Memory B cell (primary cell): Measurements from ENCODE around the gene HEY2.
"Not testable (repeated sequence)": the region's sequence is repeated elsewhere in the genome, so short reads cannot be mapped to it uniquely, and the experiment has no call there.

Source experiments
- ATAC-seq: fragments of 150-1000 bp; cut with Tn5 transposase; 2 replicates; pipeline ENCODE4 v1.10.0; 2021; ENCODE audit warnings: low read depth, mild to moderate bottlenecking, moderate library complexity
- DNase-seq, 2 donors: peaks; one replicate each; pipeline ENCODE4 v3.0.0; 2022; ENCODE audit warnings: low spot score in 2 of 2
- H3K27ac Mint-ChIP-seq: one replicate; pipeline ENCODE4 v1.8.0; 2022; ENCODE audit warnings: mild to moderate bottlenecking, moderate library complexity, mixed read lengths
- H3K27me3 Mint-ChIP-seq: one replicate; pipeline ENCODE4 v1.8.0; 2022; ENCODE audit warnings: mixed read lengths
- H3K36me3 Mint-ChIP-seq: one replicate; pipeline ENCODE4 v1.8.0; 2022; ENCODE audit warnings: mild to moderate bottlenecking, mixed read lengths
- H3K4me1 Mint-ChIP-seq: one replicate; pipeline ENCODE4 v1.8.0; 2022; ENCODE audit warnings: mixed read lengths
- H3K4me3 Mint-ChIP-seq: one replicate; pipeline ENCODE4 v1.8.0; 2022; ENCODE audit warnings: mild to moderate bottlenecking, moderate library complexity, mixed read lengths
- H3K9me3 Mint-ChIP-seq: one replicate; pipeline ENCODE4 v1.8.0; 2022; ENCODE audit warnings: mixed read lengths

Gene HEY2

GRCh38 chr6:125804264-125804663, 54.8 kb downstream of the HEY2 start:
- H3K4me3 Mint-ChIP-seq = no peak overlapping the region
- ATAC-seq = no peak
- H3K36me3 Mint-ChIP-seq = peaks cover 2% of the 10 kb centered on the region
- peaks cover 43% of the 10 kb centered on the region for H3K4me1 Mint-ChIP-seq
- H3K9me3 Mint-ChIP-seq = no peaks in the 10 kb centered on the region
- H3K27ac Mint-ChIP-seq = peak overlapping the region; percentile 38
- no peaks in the 10 kb centered on the region for H3K27me3 Mint-ChIP-seq
- no peak for DNase-seq

GRCh38 chr6:125804866-125805425, 55.5 kb downstream of the HEY2 start:
- not testable (repeated sequence) for H3K27ac Mint-ChIP-seq, H3K4me3 Mint-ChIP-seq, ATAC-seq, H3K9me3 Mint-ChIP-seq, H3K36me3 Mint-ChIP-seq, H3K27me3 Mint-ChIP-seq, DNase-seq
- H3K4me1 Mint-ChIP-seq = peaks cover 40% of the 10 kb centered on the region

GRCh38 chr6:125806813-125807212, 57.4 kb downstream of the HEY2 start:
- Mint-ChIP-seq H3K4me3 (no peak overlapping the region), H3K27me3 (no peaks in the 10 kb centered on the region), H3K36me3 (peaks cover 2% of the 10 kb centered on the region), H3K9me3 (no peaks in the 10 kb centered on the region), H3K27ac (no peak overlapping the region), H3K4me1 (peaks cover 45% of the 10 kb centered on the region)
- DNase-seq (no peak), ATAC-seq (no peak)

GRCh38 chr6:125807293-125807692, 57.9 kb downstream of the HEY2 start:
- Mint-ChIP-seq H3K9me3 (no peaks in the 10 kb centered on the region), H3K27ac (no peak overlapping the region), H3K36me3 (peaks cover 2% of the 10 kb centered on the region), H3K4me3 (no peak overlapping the region), H3K27me3 (no peaks in the 10 kb centered on the region), H3K4me1 (peaks cover 46% of the 10 kb centered on the region)
- ATAC-seq (no peak), DNase-seq (no peak)

- ATAC-seq (no peak), DNase-seq (no peak)
- Mint-ChIP-seq H3K27ac (peak overlapping the region; percentile 5), H3K9me3 (no peaks in the 10 kb centered on the region), H3K4me3 (no peak overlapping the region), H3K27me3 (no peaks in the 10 kb centered on the region), H3K4me1 (peaks cover 49% of the 10 kb centered on the region), H3K36me3 (peaks cover 6% of the 10 kb centered on the region)
These were observed 58.6 kb downstream of the HEY2 start for GRCh38 chr6:125808060-125808459.

GRCh38 chr6:125808591-125808990, 59.2 kb downstream of the HEY2 start:
- H3K4me3 Mint-ChIP-seq = peak overlapping the region; percentile 21
- peaks cover 46% of the 10 kb centered on the region for H3K4me1 Mint-ChIP-seq
- H3K27ac Mint-ChIP-seq = peak overlapping the region; percentile 5
- H3K27me3 Mint-ChIP-seq = no peaks in the 10 kb centered on the region
- DNase-seq (no peak), ATAC-seq (peak; percentile 24)
- H3K36me3 Mint-ChIP-seq = peaks cover 6% of the 10 kb centered on the region
- H3K9me3 Mint-ChIP-seq = no peaks in the 10 kb centered on the region

- H3K9me3 Mint-ChIP-seq = no peaks in the 10 kb centered on the region
- H3K36me3 Mint-ChIP-seq = peaks cover 6% of the 10 kb centered on the region
- ATAC-seq = no peak
- peaks cover 46% of the 10 kb centered on the region for H3K4me1 Mint-ChIP-seq
- DNase-seq = no peak
- no peaks in the 10 kb centered on the region for H3K27me3 Mint-ChIP-seq
- H3K4me3 Mint-ChIP-seq = no peak overlapping the region
- H3K27ac Mint-ChIP-seq = no peak overlapping the region
These were observed 60.2 kb downstream of the HEY2 start for GRCh38 chr6:125809570-125810170.

GRCh38 chr6:125810445-125810844, 61.0 kb downstream of the HEY2 start:
- peaks cover 50% of the 10 kb centered on the region for H3K4me1 Mint-ChIP-seq
- H3K27me3 Mint-ChIP-seq = no peaks in the 10 kb centered on the region
- no peak for DNase-seq
- H3K27ac Mint-ChIP-seq = no peak overlapping the region
- peaks cover 6% of the 10 kb centered on the region for H3K36me3 Mint-ChIP-seq
- no peaks in the 10 kb centered on the region for H3K9me3 Mint-ChIP-seq
- H3K4me3 Mint-ChIP-seq = no peak overlapping the region
- no peak for ATAC-seq
